ENCODE measurements around the gene CCDC80. TPM values are rescaled to one million over a fixed set of nuclear protein-coding genes. Genes with fewer than 3 reads are reported as not detected.
A peak's percentile ranks its signal among the peaks of the same experiment; 100 is the strongest.
"Not testable (repeated sequence)": the region's sequence is repeated elsewhere in the genome, so short reads cannot be mapped to it uniquely, and the experiment has no call there.

Gene CCDC80
- total RNA-seq, 5 donors from 2014 or later (not counting 1 experiment from before 2014, with no cell fraction given): 0.55 to 0.66 (median 0.56) TPM; not detected in 2

- no peaks in the 10 kb centered on the region for H3K9me3 Mint-ChIP-seq
- peak overlapping the region; percentile 17 to 64 for H3K27ac Mint-ChIP-seq
- DNase-seq: no peak
- H3K27me3 Mint-ChIP-seq: peaks cover 0 to 6% of the 10 kb centered on the region in 2 donors
- WGBS (ENCODE audit: insufficient coverage): 30% methylated on average over 3 of the region's 7 CpGs
- H3K4me3 ChIP-seq (ENCODE audit: control insufficient read depth in 1 of 2, extremely low read depth in 1 of 2, low read length in 1 of 2): no peak overlapping the region
- ATAC-seq (replicated peaks in 1 of 4): no peak
- peak overlapping the region; percentile 56 for H3K27ac ChIP-seq (ENCODE audit: low read length)
- peaks cover 25 to 62% (median 40%) of the 10 kb centered on the region in 3 donors for H3K4me1 Mint-ChIP-seq
- H3K36me3 ChIP-seq (ENCODE audit: control insufficient read depth in 2 of 2, extremely low read depth in 1 of 2, insufficient read depth in 1 of 2, low read length in 1 of 2): no peaks in the 10 kb centered on the region
- H3K27me3 ChIP-seq (replicated peaks in 1 of 2; ENCODE audit: control insufficient read depth in 2 of 2, extremely low read depth in 1 of 2, insufficient read depth in 2 of 2, low read length in 1 of 2): no peaks in the 10 kb centered on the region
- H3K9me3 ChIP-seq: no peaks in the 10 kb centered on the region
- CTCF ChIA-PET: interaction anchor here in 1 of 2 donors (0.6 kb wide), 1 partner anchor 41 kb away, joined by 5 read pairs; no protein-coding TSS in a partner anchor
- POLR2A ChIA-PET: no interaction called here
- H3K4me3 Mint-ChIP-seq: no peak overlapping the region
- peaks cover 28% of the 10 kb centered on the region in 2 experiments for H3K4me1 ChIP-seq (ENCODE audit: control insufficient read depth in 1 of 2, extremely low read depth in 1 of 2, insufficient read depth in 2 of 2, low read length in 2 of 2)
- H3K36me3 Mint-ChIP-seq: no peaks in the 10 kb centered on the region
Measured at GRCh38 chr3:112670824-112671223, 29.9 kb upstream of the CCDC80 start.

- WGBS (ENCODE audit: insufficient coverage): no CpG with 5 or more reads among the region's 4 CpGs
- CTCF ChIA-PET: no interaction called here
- peaks cover 5 to 6% of the 10 kb centered on the region in 2 donors for H3K27me3 Mint-ChIP-seq
- peaks cover 13 to 37% (median 26%) of the 10 kb centered on the region in 3 donors for H3K4me1 Mint-ChIP-seq
- no peaks in the 10 kb centered on the region for H3K36me3 ChIP-seq (ENCODE audit: control insufficient read depth in 2 of 2, extremely low read depth in 1 of 2, insufficient read depth in 1 of 2, low read length in 1 of 2)
- POLR2A ChIA-PET: no interaction called here
- no peaks in the 10 kb centered on the region for H3K9me3 ChIP-seq
- ATAC-seq (replicated peaks in 1 of 4): no peak
- H3K9me3 Mint-ChIP-seq: no peaks in the 10 kb centered on the region
- H3K27ac Mint-ChIP-seq: no peak overlapping the region
- peaks cover 5% of the 10 kb centered on the region for H3K36me3 Mint-ChIP-seq
- no peak overlapping the region for H3K4me3 Mint-ChIP-seq
- H3K4me3 ChIP-seq (ENCODE audit: control insufficient read depth in 1 of 2, extremely low read depth in 1 of 2, low read length in 1 of 2): no peak overlapping the region
- H3K4me1 ChIP-seq (ENCODE audit: control insufficient read depth in 1 of 2, extremely low read depth in 1 of 2, insufficient read depth in 2 of 2, low read length in 2 of 2): peaks cover 20% of the 10 kb centered on the region in 2 experiments
- no peaks in the 10 kb centered on the region for H3K27me3 ChIP-seq (replicated peaks in 1 of 2; ENCODE audit: control insufficient read depth in 2 of 2, extremely low read depth in 1 of 2, insufficient read depth in 2 of 2, low read length in 1 of 2)
- no peak for DNase-seq
- no peak overlapping the region for H3K27ac ChIP-seq (ENCODE audit: low read length)
Measured at GRCh38 chr3:112667599-112667998, 26.7 kb upstream of the CCDC80 start.

GRCh38 chr3:112665009-112665408 is 24.1 kb upstream of the CCDC80 start:
- Mint-ChIP-seq H3K4me1 (peaks cover 0 to 13% (median 4%) of the 10 kb centered on the region in 3 donors), H3K27ac (peak overlapping the region in 1 of 2 donors; percentile 9)
- H3K9me3 ChIP-seq; H3K9me3 Mint-ChIP-seq; H3K4me3 Mint-ChIP-seq; H3K36me3 Mint-ChIP-seq; ATAC-seq (replicated peaks in 1 of 4); CTCF ChIA-PET; DNase-seq; H3K4me1 ChIP-seq (ENCODE audit: control insufficient read depth in 1 of 2, extremely low read depth in 1 of 2, insufficient read depth in 2 of 2, low read length in 2 of 2); H3K36me3 ChIP-seq (ENCODE audit: control insufficient read depth in 2 of 2, extremely low read depth in 1 of 2, insufficient read depth in 1 of 2, low read length in 1 of 2); POLR2A ChIA-PET; H3K4me3 ChIP-seq (ENCODE audit: control insufficient read depth in 1 of 2, extremely low read depth in 1 of 2, low read length in 1 of 2); H3K27me3 ChIP-seq (replicated peaks in 1 of 2; ENCODE audit: control insufficient read depth in 2 of 2, extremely low read depth in 1 of 2, insufficient read depth in 2 of 2, low read length in 1 of 2); H3K27me3 Mint-ChIP-seq; H3K27ac ChIP-seq (ENCODE audit: low read length): not testable (repeated sequence)
- 91% methylated on average over 4 of the region's 9 CpGs for WGBS (ENCODE audit: insufficient coverage)

- H3K27me3 Mint-ChIP-seq: no peaks in the 10 kb centered on the region
- H3K4me3 ChIP-seq (ENCODE audit: control insufficient read depth in 1 of 2, extremely low read depth in 1 of 2, low read length in 1 of 2): no peak overlapping the region
- no peak overlapping the region for H3K27ac Mint-ChIP-seq
- no peak for ATAC-seq (replicated peaks in 1 of 4)
- DNase-seq: no peak
- H3K4me1 ChIP-seq (ENCODE audit: control insufficient read depth in 1 of 2, extremely low read depth in 1 of 2, insufficient read depth in 2 of 2, low read length in 2 of 2): no peaks in the 10 kb centered on the region
- POLR2A ChIA-PET: no interaction called here
- H3K4me1 Mint-ChIP-seq: no peaks in the 10 kb centered on the region
- H3K27me3 ChIP-seq (replicated peaks in 1 of 2; ENCODE audit: control insufficient read depth in 2 of 2, extremely low read depth in 1 of 2, insufficient read depth in 2 of 2, low read length in 1 of 2): no peaks in the 10 kb centered on the region
- no peaks in the 10 kb centered on the region for H3K36me3 Mint-ChIP-seq
- CTCF ChIA-PET: interaction anchor here in 1 of 2 donors (0.6 to 0.9 kb wide), 2 partner anchors 13 to 1418 kb away, joined by 3 read pairs; no protein-coding TSS in a partner anchor
- no peak overlapping the region for H3K4me3 Mint-ChIP-seq
- no peaks in the 10 kb centered on the region for H3K9me3 Mint-ChIP-seq
- no peak overlapping the region for H3K27ac ChIP-seq (ENCODE audit: low read length)
- H3K36me3 ChIP-seq (ENCODE audit: control insufficient read depth in 2 of 2, extremely low read depth in 1 of 2, insufficient read depth in 1 of 2, low read length in 1 of 2): no peaks in the 10 kb centered on the region
- no peaks in the 10 kb centered on the region for H3K9me3 ChIP-seq
Measured at GRCh38 chr3:112656043-112656442, 15.1 kb upstream of the CCDC80 start.

GRCh38 chr3:112654979-112655378 is 14.0 kb upstream of the CCDC80 start:
- H3K4me1 ChIP-seq (ENCODE audit: control insufficient read depth in 1 of 2, extremely low read depth in 1 of 2, insufficient read depth in 2 of 2, low read length in 2 of 2): no peaks in the 10 kb centered on the region
- ChIA-PET POLR2A (interaction anchor here in 1 of 2 donors (0.6 kb wide), 1 partner anchor 761 kb away, joined by 3 read pairs; no protein-coding TSS in a partner anchor), CTCF (interaction anchor here in 1 of 2 donors (1.0 to 3.8 kb wide), 3 partner anchors 12 to 398 kb away, joined by 3 to 20 read pairs (median 4); no protein-coding TSS in a partner anchor)
- DNase-seq (no peak), ATAC-seq (replicated peaks in 1 of 4) (no peak)
- H3K27ac Mint-ChIP-seq: no peak overlapping the region
- H3K4me1 Mint-ChIP-seq: no peaks in the 10 kb centered on the region
- no peaks in the 10 kb centered on the region for H3K9me3 ChIP-seq
- H3K27me3 ChIP-seq (replicated peaks in 1 of 2; ENCODE audit: control insufficient read depth in 2 of 2, extremely low read depth in 1 of 2, insufficient read depth in 2 of 2, low read length in 1 of 2): no peaks in the 10 kb centered on the region
- H3K36me3 ChIP-seq (ENCODE audit: control insufficient read depth in 2 of 2, extremely low read depth in 1 of 2, insufficient read depth in 1 of 2, low read length in 1 of 2): no peaks in the 10 kb centered on the region
- no CpG with 5 or more reads among the region's 4 CpGs for WGBS (ENCODE audit: insufficient coverage)
- no peak overlapping the region for H3K27ac ChIP-seq (ENCODE audit: low read length)
- no peaks in the 10 kb centered on the region for H3K27me3 Mint-ChIP-seq
- no peaks in the 10 kb centered on the region for H3K36me3 Mint-ChIP-seq
- H3K4me3 ChIP-seq (ENCODE audit: control insufficient read depth in 1 of 2, extremely low read depth in 1 of 2, low read length in 1 of 2): no peak overlapping the region
- no peak overlapping the region for H3K4me3 Mint-ChIP-seq
- no peaks in the 10 kb centered on the region for H3K9me3 Mint-ChIP-seq

GRCh38 chr3:112654492-112654891 is 13.5 kb upstream of the CCDC80 start:
- POLR2A ChIA-PET: interaction anchor here in 1 of 2 donors (0.6 kb wide), 1 partner anchor 761 kb away, joined by 3 read pairs; no protein-coding TSS in a partner anchor
- 84% methylated on average over 4 of the region's 5 CpGs for WGBS (ENCODE audit: insufficient coverage)

More at GRCh38 chr3:112654492-112654891, 13.5 kb upstream of the CCDC80 start:
- H3K4me1 Mint-ChIP-seq: peaks cover 0 to 2% (median 0%) of the 10 kb centered on the region in 3 donors
- H3K27ac ChIP-seq (ENCODE audit: low read length): no peak overlapping the region
- no peaks in the 10 kb centered on the region for H3K9me3 Mint-ChIP-seq
- H3K27me3 Mint-ChIP-seq: no peaks in the 10 kb centered on the region
- H3K36me3 ChIP-seq (ENCODE audit: control insufficient read depth in 2 of 2, extremely low read depth in 1 of 2, insufficient read depth in 1 of 2, low read length in 1 of 2): no peaks in the 10 kb centered on the region
- CTCF ChIA-PET: interaction anchor here in 1 of 2 donors (1.0 to 3.8 kb wide), 3 partner anchors 12 to 399 kb away, joined by 3 to 20 read pairs (median 4); no protein-coding TSS in a partner anchor
- H3K4me3 Mint-ChIP-seq: no peak overlapping the region
- DNase-seq (no peak), ATAC-seq (replicated peaks in 1 of 4) (no peak)
- no peaks in the 10 kb centered on the region for H3K9me3 ChIP-seq
- H3K36me3 Mint-ChIP-seq: no peaks in the 10 kb centered on the region
- H3K27ac Mint-ChIP-seq: no peak overlapping the region
- no peaks in the 10 kb centered on the region for H3K4me1 ChIP-seq (ENCODE audit: control insufficient read depth in 1 of 2, extremely low read depth in 1 of 2, insufficient read depth in 2 of 2, low read length in 2 of 2)
- no peak overlapping the region for H3K4me3 ChIP-seq (ENCODE audit: control insufficient read depth in 1 of 2, extremely low read depth in 1 of 2, low read length in 1 of 2)
- no peaks in the 10 kb centered on the region for H3K27me3 ChIP-seq (replicated peaks in 1 of 2; ENCODE audit: control insufficient read depth in 2 of 2, extremely low read depth in 1 of 2, insufficient read depth in 2 of 2, low read length in 1 of 2)

Measured in T-cell (primary cell).